ENCODE results near the gene SMOC1.

The SMOC1 gene

GRCh38 chr14:69941768-69942742, 62.8 kb downstream of the SMOC1 start:
- DNase-seq (ENCODE audit: low read depth, low spot score): no peak

GRCh38 chr14:69943084-69943780, 64.0 kb downstream of the SMOC1 start:
- DNase-seq (ENCODE audit: low read depth, low spot score): no peak

DNA sequence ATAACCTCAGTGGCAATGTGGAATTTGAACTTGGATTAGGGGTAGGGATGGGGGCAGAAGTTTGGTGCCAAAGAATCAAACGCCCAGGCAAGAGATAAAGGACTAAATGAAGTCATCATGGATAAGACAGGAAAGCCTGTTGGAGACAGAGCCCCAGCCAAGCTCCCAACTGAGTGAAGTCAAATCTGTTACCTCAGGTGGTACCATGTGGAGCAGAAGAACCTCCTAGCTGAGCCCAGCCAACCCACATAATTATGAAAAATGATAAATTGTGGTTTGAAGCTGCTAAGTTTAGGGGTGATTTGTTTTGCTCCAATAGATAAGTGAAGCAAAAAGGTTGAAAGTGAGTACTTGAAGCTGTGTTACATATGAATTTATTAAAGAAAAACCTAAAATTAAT, 66.1 kb downstream of the SMOC1 start:
- no peak for DNase-seq (ENCODE audit: low read depth, low spot score)

- DNase-seq (ENCODE audit: low read depth, low spot score): no peak
These were observed 66.7 kb downstream of the SMOC1 start for GRCh38 chr14:69945912-69946311.

GRCh38 chr14:69948351-69948750, 69.1 kb downstream of the SMOC1 start:
- DNase-seq (ENCODE audit: low read depth, low spot score): no peak

GRCh38 chr14:69951263-69951662, 72.0 kb downstream of the SMOC1 start:
- DNase-seq (ENCODE audit: low read depth, low spot score): no peak

DNA sequence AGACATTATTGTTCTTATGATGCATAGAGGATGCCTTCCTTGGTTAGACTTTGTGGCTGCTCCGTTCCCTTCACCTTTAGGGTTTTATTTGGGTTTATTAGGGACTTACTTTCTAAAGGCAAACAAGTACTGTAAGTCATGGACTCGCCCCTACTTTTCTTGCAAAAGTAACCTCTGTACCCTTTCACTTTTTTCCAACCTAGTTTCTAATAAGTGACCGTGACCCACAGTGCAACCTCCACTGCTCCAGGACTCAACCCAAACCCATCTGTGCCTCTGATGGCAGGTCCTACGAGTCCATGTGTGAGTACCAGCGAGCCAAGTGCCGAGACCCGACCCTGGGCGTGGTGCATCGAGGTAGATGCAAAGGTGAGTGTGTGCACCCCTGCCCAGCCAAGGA, 72.7 kb downstream of the SMOC1 start:
- DNase-seq (ENCODE audit: low read depth, low spot score): no peak

DNA sequence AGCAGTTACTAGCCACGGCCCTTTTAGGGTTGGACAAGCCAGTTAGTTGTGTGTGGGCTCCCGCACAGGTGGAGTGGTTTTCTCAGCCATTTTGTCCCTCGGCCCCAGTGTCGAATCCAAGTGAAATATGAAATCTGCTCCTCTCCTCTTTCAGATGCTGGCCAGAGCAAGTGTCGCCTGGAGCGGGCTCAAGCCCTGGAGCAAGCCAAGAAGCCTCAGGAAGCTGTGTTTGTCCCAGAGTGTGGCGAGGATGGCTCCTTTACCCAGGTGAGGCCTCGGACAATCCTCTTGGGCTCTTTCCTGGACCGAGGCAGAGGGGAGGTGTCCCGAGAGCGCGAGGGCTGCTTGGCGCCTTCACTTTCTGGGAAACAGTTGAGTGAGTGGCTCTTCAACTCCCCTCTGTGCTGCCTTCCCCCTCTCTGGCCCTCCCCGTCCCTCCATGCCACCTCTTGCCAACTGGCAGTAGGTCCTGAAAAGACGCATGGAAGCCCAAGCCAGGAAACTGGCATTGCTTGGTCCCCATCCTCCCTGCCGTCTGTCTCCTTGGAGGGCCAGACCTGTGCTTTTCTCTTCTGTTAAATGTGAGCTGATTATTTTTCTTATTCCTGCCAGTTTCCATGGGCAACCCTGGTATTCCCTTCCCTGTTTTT, 74.2 kb downstream of the SMOC1 start:
- DNase-seq (ENCODE audit: low read depth, low spot score): no peak

GRCh38 chr14:69955855-69956845, 76.9 kb downstream of the SMOC1 start:
- no peak for DNase-seq (ENCODE audit: low read depth, low spot score)

- DNase-seq (ENCODE audit: low read depth, low spot score): no peak
These were observed 77.8 kb downstream of the SMOC1 start for GRCh38 chr14:69956970-69957369.

DNA sequence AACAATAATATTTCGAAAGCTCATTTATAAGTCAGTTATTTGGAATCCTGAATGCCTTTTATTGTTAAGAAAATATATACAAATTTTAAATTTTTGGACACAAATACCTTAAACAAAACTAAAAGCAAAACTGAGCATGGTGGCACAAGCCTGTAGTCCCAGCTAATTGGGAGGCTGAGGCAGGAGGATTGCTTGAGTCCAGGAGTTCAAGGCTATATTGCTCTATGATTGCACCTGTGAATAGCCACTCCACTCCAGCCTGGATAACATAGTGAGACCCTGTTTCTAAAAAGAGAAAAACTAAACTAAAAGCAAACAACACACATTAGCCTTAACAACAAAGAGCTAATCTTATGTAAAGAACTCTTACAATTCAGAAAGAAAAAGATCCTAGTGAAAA, 78.8 kb downstream of the SMOC1 start:
- no peak for DNase-seq (ENCODE audit: low read depth, low spot score)

DNA sequence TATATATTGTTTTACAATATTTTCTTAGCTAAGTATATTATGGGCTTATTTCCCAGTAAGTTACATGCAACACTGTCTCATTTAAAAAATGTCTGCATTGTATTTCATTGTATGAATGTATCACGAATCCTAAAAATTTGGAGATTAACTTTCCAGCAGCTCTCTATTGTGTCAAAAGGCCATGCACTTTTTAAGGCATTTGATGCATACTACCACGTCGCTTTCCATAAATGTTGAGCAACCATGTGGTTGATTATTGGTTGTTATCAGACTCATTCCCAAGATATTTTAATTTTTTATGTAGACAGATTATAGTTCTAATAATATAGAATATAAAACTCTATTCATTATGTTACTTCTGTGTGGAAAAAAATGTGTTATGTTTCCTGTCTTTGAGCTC, 79.9 kb downstream of the SMOC1 start:
- no peak for DNase-seq (ENCODE audit: low read depth, low spot score)

GRCh38 chr14:69960296-69960695, 81.1 kb downstream of the SMOC1 start:
- no peak for DNase-seq (ENCODE audit: low read depth, low spot score)

DNA sequence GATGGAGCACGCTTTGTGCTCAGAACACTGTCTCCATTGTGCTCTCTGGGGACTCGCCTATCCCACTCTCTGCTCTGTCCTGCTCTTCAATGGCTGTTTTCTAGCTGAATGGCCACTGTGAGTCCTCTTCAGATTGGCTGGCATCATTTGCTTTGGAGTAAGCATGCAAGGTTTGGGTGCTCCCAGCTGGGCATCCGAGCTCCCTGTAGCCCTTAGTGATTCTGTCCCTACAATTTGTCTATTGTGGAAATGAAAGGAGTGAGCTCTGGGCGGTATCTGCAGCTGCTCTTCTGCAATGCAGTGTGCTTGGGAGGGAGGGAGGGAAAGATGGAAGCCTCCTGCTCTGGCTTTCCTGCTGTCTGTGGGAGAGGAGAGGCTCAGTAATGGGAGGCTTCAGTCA, 84.8 kb downstream of the SMOC1 start:
- DNase-seq (ENCODE audit: low read depth, low spot score): no peak

DNA sequence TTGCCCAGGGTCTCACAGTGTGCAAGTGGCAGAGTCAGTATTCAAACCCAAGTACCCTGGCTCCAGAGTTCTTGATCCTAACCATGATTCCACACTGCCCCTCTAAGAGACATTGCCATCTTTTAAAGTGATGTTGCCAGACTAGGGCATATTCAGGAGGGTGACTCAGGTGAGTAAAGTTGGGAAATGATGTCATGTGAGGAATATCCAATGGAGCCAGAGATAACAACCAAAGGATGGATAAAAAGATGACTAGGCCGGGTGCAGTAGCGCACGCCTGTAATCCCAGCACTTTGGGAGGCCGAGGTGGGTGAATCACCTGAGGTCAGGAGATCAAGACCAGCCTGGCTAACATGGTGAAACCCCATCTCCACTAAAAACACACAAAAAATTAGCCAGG, 85.6 kb downstream of the SMOC1 start:
- no peak for DNase-seq (ENCODE audit: low read depth, low spot score)

DNA sequence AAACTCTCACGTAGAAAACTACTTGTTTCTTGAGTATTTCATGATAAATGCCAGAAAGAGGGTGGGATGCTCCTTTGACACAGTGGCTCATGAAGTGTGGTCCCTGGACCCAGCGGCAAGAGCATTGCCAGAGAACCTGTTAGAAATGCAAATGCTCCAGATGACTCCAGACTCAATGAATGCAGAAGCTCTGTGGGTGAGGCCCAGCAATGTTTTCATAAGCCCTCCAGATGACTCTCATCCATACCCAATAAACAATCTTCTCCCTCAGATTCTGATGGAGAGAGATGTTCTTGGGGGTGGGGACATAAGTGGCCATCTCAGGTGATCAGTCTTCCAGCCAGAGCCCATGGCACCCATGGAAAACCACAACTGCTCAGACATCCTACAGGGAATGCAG, 88.9 kb downstream of the SMOC1 start:
- no peak for DNase-seq (ENCODE audit: low read depth, low spot score)

- no peak for DNase-seq (ENCODE audit: low read depth, low spot score)
These were observed 89.5 kb downstream of the SMOC1 start for GRCh38 chr14:69968681-69969080.

DNA sequence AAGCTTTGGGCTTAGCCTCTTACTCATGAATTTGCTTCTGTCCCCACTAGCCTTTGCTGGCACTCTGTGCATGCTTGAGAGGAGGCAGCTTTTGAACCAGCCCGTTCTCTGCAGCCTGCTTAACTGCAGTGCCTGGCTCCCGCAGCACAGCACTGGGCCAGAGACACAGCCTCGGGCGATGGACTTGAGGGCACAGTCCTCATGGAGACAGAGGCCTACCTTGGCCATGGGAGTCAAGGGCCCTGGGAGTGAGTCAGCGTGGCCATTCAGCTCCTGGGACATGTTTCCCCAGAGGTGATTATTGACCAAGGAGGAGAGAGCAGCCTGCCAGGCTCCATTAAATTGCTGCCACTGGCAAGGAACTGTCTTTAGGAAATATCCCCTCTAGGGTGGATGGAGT, 93.5 kb downstream of the SMOC1 start:
- DNase-seq (ENCODE audit: low read depth, low spot score): no peak

DNA sequence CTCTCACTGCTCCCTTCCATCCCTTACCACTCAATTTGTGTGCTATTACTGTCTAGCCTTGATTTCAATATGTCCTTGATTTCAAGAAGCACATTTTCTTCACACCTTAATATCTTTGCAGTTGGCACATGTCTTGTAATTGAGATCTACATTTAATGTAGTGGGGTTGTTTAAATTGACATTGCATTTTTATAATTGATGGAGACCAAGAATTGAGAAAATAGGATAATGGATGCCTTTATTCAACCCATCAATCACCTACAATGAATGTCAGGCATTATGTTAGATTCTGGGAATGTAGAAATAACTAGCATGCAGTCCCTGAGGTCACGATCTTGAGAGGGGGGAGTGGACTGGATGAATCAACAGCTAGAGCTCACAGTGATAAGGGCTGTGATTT, 94.6 kb downstream of the SMOC1 start:
- no peak for DNase-seq (ENCODE audit: low read depth, low spot score)

DNA sequence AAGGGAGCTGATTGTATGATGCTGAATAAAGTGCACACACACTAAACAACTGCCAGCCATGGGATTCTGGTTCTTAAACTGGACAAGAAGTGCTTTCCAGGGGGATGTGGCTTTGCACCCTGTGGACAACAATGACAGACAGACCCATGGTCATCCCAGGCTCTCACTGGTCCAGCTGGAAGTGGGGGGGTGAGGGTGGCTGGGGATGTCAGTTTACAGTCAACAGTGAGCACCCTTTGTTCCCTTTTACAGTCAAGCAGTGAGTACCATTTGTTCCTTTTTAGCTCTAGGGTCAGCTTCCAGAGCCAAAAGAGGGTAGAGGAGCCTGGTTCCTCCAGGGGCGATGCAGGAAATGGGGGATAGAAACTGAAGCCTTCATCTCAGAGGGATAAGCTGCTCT, 100.7 kb downstream of the SMOC1 start:
- no peak for DNase-seq (ENCODE audit: low read depth, low spot score)
